NCI-H226 (cell line): ENCODE data around the gene FAM222A.

ENCODE experiments used
- DNase-seq: peaks from one replicate; pipeline ENCODE4 v3.0.0-alpha.2; 2015

Gene FAM222A

GRCh38 chr12:109777544-109777943 is 63.9 kb downstream of the FAM222A start:
- DNase-seq = peak; percentile 47

- DNase-seq = no peak
Measured at GRCh38 chr12:109778684-109779083, 65.1 kb downstream of the FAM222A start.

GRCh38 chr12:109779382-109779781 is 65.8 kb downstream of the FAM222A start:
- no peak for DNase-seq

GRCh38 chr12:109781668-109782325 is 68.2 kb downstream of the FAM222A start:
- DNase-seq = no peak

DNA sequence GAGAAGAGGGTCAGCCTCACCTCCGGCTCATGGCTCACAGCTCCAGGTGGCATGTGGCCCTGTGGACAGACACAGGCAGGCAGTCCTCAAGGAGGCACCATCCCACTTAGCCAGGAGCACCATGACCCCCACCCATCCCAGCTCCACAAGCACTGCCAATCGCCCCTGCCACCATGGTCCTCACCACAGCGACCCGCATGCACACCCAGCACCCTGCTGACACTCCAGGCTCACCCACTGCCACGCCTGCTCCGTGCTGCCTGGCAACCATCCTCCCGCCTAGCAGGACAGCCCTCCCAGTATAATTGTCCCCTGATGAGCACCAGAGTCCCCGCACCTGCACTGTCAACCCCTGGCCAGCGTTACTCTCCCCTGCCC is 68.7 kb downstream of the FAM222A start:
- no peak for DNase-seq

DNA sequence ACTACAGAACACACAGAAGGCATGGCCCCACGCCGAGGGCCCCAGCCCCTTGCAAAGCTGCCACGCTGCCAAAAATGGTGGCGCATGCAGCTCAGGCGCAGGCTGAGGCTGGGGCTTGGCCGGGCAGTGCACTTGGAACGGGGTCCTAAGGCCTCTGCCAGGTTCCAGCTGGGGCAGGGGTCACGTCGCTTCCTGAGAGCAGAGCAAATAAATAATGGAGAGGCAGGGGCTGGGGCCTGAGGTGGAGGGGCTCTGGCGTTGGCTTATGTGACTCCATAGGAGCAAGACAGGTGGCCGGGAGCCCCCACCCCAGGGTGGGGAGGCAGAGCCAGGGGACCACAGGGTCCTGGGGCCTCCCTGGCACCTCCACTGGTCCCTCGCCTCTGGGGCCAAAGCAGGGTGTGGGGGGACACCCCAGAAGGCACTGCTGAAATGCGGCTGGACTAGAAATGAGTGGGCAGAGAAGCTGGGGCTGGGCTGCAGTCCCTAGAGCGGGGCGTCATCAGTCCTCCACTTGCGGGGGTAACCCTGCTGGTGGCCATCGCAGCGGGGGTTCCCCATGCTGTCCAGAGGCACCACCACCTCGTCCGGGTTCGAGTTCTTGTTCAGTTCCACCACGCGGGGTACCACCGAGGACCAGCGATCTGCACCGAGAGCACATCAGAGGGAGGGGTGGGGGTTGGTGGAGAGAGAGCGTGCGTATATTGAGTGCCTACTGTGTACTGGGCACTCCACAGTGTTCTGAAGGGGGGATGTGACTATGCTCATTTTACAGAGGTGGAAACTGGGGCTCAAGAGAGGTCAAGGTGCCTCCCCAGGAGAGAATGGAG is 69.7 kb downstream of the FAM222A start:
- DNase-seq = no peak

DNA sequence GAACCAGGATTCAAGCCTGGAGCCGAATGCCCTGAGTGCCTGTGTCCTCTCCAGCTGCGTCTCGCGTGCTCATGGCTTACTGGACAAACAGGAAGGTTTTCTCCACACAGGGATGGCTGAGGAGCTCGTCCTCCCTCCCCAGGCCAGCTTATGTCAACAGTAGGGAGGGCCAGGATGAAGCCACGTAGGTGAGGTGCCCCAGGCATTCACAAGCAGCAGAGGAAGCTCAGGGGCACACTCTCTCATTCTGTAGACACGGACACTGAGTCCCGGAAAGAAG is 70.3 kb downstream of the FAM222A start:
- DNase-seq = no peak

DNA sequence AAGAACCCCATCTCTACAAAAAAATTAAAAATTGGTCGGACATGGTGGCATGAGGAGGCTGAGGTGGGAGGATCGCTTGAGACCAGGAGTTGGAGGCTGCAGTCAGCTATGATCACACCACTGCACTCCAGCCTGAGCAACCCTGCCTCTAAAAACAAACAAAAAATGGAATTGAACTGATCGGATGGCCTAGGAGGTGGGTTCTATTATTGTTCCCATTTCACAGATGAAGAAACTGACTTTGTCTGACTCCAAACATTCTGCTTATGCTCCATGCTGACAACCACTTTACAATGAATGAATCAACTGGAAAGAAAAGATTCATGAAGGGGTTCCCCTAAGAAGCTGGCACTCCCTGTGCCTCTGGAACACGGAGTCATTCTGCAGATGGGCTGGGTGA is 72.2 kb downstream of the FAM222A start:
- no peak for DNase-seq

- DNase-seq = no peak
Measured at GRCh38 chr12:109786799-109787198, 73.2 kb downstream of the FAM222A start.

- no peak for DNase-seq
Measured at GRCh38 chr12:109789526-109790048, 76.0 kb downstream of the FAM222A start.

DNA sequence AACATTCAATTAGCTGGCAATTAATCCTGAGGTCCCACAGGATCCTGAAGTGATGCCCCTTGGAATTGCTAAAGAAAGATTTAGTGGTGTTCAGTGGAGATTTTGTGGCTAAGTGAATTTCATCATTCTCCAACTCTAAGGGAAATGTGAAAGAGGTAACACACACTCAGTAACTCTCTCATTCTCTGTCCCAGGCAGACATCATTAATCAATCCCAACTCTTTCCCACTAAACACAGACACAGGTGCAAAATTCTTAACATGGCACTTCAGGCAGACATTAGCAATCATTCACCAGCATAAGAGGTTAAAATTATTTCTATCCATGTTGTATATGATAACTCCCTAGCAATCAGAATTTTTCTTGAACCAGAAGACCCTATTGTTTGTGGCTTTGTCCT is 79.4 kb downstream of the FAM222A start:
- DNase-seq = no peak

- DNase-seq = no peak
Measured at GRCh38 chr12:109793411-109793810, 79.8 kb downstream of the FAM222A start.

DNA sequence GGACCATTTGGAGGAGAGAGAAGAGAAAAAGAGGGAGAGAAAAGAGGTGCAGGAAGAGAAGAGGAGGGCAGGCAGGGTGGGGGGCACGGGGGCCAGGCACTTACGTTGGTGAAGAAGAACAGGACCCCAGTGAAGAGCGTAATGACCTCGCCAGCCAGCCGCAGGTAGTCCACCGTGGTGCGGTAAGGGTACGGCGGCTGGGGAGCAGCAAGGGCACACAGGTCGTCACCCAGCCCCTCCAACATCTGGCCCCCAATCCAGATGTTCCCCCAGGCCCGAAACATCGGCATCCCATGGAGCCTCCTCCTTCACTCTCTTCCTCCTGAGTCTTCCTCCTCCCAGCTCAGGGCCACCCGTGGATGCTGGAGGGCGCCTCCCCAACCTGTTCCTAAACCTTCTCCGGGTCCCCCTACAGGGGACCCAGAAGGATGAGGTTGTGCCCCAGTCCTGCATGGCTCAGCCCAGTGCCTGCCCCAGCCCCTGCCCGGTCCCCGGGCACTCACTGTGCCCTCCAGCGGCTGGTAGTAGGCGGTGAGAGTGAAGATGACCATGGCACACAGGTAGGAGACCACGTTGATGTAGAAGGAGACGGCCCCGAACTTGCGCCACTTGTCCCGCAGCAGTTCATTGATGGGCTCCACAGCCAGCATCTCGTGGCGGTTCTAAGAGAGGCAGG is 80.3 kb downstream of the FAM222A start:
- DNase-seq = no peak

DNA sequence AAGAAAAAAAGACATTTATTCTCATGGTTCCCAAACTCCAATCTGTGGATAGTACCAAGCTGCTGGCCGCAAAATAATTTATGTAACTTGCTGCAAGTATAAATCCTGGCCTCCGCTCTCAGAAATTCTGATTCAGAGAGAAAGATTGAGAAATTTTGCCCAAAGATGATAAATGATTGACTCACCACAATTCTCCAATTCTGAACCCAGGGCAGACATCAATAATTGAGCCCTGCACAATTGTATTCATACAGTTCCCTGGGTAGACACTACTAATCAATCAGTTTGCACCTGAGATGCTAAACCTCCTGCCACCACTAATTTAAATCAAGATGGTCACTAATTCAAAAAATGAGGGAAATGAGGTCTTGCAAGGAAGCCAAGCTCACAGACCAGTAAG is 81.4 kb downstream of the FAM222A start:
- peak; percentile 36 for DNase-seq

DNA sequence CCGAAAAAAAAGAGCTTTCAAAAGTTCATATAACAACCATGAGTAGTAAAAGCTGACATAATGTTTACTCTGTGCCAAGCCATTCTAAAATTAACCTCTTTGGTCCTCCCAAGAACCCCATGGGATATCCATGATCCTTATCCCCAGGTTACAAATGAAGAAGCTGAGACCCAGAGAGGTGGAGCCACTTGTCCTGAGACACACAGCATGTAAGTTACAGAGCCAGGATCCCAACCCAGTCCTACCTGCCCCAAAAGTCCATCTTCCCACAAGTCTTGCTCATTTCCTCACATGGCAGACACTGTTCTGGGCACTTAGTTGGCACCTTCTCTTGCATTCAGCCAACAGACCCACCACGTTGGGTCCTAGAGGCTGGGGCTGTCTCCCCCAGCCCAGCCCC is 82.4 kb downstream of the FAM222A start:
- DNase-seq = no peak

GRCh38 chr12:109797905-109798669 is 84.5 kb downstream of the FAM222A start:
- DNase-seq = no peak

GRCh38 chr12:109798691-109799090 is 85.1 kb downstream of the FAM222A start:
- no peak for DNase-seq

GRCh38 chr12:109800536-109800935 is 86.9 kb downstream of the FAM222A start:
- no peak for DNase-seq

GRCh38 chr12:109802828-109803227 is 89.2 kb downstream of the FAM222A start:
- DNase-seq = no peak

GRCh38 chr12:109803678-109804077 is 90.1 kb downstream of the FAM222A start:
- DNase-seq = no peak

GRCh38 chr12:109804820-109805761 is 91.5 kb downstream of the FAM222A start:
- DNase-seq = no peak
